HG03354 (cell line): Measurements from ENCODE around the gene NOC2L.

Source experiments
- ATAC-seq: cut with Tn5 transposase; IDR thresholded peaks from one replicate; pipeline ENCODE4 v1.9.1; 2021; ENCODE audit warnings: mild to moderate bottlenecking; ENCODE audit not compliant: unreplicated experiment, poor library complexity, severe bottlenecking

Gene NOC2L

GRCh38 chr1:921011-921837, 37.8 kb downstream of the NOC2L start:
- ATAC-seq: no peak

DNA sequence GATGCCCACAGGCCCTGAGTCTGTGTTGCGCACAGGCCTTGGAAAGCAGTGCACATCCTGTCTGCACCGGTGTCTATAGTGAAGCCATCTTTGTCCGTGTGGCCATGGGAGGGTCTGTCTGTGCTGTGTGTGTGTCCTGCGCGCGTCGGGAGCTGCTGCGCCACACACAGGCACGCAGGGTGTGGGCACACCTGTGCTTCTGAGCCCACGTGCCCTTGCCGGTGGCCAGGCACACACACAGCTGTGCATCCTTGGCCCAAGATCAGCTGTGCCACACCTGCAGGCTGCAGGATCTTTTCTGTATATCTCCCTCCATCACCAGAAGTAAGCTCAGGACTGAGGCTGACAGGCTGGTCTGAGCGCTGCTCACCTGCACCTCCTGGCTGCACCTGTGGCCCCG, 38.5 kb downstream of the NOC2L start:
- no peak for ATAC-seq

GRCh38 chr1:920010-920409, 39.0 kb downstream of the NOC2L start:
- no peak for ATAC-seq

GRCh38 chr1:919271-919872, 39.7 kb downstream of the NOC2L start:
- no peak for ATAC-seq

DNA sequence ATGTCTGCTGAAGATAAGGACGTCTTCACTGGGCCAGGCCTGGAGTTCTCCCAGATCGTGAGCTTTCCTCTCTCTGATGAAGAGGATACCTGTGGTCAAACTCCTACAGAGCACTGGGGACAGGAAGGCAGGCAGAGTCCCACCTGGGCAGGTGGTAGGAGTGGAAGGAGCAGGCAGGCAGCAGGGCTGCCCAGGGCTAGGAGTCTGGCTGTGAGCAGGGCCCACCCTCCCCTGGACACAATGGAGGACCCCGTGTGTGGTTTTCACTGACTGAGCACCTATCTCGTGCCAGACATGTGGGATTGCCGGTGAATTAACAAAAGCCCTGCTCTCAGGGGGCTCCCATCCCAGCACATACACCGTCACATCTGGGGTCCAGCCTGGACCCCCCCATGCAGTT, 40.2 kb downstream of the NOC2L start:
- no peak for ATAC-seq

- ATAC-seq: no peak
Observed at GRCh38 chr1:918353-918752, 40.7 kb downstream of the NOC2L start.

DNA sequence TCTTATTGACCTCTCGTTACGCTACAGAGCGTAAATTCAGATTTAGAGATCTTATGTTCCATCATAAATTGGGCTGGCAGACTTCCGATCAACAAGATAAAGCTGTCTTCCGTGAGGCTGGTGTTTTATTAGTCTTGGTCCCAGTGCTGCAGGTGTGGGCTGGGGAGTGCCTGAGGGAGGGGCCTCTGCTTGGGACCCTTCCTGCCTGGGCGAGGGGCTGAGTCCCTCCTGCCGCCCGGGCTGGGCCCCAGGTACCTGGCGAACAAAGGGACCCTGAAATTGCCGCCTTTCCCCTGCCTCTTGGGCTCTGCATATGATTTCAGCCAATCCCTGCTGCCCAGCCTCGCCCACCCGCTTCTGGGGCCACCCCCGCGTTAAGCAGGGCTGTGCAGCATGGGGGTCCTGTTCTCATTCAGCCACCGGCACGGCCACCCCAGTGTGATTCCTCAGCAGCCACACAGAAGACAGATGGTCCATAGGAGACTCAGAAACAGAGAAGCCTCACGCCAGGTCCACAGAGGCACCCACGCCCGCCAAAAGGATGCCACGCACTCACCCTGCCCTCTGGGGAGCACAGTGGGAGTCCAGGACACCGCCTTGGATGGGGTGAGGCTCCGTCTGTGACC, 41.5 kb downstream of the NOC2L start:
- ATAC-seq: no peak

- no peak for ATAC-seq
Observed at GRCh38 chr1:917076-917459, 42.0 kb downstream of the NOC2L start.

- no peak for ATAC-seq
Observed at GRCh38 chr1:916173-917075, 42.6 kb downstream of the NOC2L start.

GRCh38 chr1:915295-916172, 43.5 kb downstream of the NOC2L start:
- ATAC-seq: no peak

DNA sequence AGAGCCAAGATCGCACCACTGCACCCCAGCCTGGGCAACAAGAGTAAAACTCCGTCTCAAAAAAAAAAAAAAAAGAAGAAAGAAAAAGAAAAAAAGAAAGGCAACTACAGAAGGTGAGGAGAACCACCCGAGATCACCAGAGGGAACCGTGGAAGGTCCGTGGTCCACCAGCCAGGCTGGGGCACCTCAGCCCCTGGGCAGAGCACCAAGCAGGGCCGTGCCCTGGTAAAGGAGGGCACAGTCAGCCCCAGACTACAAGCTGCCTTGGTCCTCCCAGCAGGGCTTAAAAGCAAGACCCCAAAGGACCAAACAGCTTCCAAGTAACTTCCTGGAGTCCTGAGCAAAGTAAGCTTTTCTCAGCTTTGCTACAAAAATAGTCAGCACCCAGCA, 44.2 kb downstream of the NOC2L start:
- no peak for ATAC-seq

DNA sequence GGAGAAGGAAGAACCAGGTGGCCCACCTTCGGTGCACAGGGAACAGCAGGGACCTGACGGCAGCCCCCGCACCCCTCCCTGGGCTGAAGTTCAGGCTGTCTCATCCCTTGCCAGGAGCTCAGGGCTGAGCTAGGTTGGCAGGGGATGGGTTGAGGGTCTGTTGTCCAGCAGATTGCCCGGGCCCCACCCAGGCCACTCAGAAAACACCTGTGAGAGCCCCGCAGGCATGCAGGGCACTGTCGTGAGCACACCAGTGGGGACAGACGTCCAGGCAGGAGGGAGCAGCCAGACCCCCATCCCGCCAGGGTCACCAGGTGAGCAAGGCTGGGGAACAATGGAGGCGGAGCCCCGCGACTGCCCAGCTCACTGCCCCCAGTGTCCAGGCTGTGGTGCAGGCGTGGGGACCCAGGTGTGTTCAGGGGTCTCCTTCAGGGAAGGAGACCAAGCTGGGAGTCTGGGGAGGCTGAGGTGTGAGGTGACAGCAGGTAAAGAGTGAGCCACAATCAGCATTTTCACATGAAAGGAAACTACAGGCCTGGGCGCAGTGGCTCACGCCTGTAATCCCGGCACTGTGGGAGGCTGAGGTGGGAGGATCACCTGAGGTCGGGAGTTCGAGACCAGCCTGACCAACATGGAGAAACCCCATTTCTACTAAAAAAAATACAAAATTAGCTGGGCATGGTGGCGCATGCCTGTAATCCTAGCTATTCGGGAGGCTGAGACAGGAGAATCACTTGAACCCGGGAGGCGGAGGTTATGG, 44.7 kb downstream of the NOC2L start:
- no peak for ATAC-seq

DNA sequence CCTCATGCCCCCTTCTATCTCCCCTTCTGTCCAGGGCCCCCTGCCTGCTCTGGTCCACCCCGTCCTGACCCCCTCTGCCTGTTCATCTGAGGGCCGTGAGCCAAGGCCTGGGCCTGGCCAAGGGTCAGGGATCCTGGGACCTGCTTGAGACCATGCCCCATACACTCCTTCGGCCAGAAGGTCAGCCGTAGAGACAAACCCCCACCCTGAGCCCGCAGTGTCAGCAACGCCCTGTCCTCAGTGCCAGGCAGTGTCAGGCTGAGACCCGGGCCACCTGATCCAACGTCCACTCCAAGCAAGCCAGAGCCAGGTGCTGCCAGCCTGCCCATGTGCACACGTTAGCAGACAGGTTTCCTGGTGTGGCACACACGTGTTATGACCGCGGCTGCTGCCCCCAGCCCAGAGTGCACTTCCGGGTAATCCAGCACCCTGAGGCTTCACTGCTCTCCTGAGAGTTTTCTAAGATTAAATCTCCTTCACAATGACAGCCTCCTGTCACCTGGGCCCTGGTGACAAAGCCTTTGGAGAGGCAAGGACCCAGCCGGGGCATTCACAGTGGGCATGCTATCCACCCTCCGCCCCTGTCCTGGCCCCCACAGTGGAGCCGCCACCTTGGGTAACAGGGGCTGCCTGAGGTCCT, 45.4 kb downstream of the NOC2L start:
- ATAC-seq: no peak

GRCh38 chr1:912740-913301, 46.2 kb downstream of the NOC2L start:
- no peak for ATAC-seq

- no peak for ATAC-seq
Observed at GRCh38 chr1:911875-912739, 46.9 kb downstream of the NOC2L start.

DNA sequence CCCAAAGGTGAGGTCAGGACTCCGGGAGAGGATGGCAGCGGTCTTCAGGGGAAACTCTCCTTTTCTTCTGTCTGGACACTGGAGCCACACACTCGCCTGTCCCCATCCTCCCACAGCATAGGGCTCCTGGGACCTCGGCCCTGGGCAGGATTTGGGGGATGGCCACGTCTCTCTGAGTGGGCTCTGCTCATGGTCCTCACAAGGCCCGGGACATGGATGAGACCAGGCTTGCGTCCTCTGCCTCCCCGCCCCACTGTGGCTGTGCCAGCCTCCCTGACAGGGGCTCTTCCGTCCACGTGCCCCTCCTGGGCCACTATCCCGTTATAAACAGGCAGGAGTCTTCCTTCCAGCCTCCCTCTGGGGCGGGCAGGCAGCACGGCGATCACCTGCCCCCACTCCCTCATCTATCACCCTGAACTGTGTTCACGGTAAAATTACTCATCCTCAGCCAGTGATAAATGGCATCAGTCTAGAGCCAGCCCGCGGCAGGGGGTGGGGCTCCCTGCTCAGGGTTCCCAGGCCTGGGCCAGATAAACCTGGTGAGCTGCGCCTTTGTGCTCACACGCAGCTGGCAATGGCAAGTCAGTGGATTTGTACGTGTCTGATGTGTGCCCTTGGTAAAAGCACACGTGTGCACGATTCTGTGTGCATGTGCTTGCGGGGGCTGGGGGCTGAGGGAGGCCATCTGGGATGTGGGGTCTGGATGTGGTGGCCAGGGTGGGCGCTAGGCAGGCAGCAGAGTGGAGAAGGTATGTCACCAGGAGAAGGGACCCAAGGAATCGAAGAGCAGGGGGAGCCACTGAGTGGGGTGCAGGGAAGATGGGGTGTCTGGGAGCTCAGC, 48.0 kb downstream of the NOC2L start:
- no peak for ATAC-seq
